ENCODE results near the gene PTPN5.

Gene PTPN5

DNA sequence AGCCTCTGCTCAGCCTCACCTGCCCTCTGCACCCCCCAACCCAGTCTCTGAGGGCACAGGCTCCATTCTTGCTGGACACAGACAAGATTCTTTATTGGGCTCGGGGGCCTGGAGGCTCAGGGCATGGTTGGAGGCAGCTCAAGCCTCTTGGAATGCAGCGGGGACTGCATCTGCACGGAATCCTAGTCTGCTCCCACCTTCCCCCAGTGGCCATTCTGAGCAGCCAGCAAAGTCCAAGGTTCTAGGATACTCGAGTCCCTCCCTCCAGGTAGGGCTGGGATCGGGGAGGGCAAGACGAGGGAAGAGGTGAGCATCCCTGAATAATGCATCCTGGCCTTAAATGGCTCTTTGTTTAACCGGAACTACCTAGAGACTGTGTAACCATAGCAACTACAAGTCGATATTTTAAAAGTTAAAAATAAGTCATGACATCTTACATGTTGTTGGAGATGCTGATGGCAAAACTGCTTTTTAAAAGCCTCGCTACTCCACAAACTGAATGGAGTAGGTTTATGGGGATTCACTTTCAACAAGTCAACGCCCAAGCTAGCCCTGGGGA is 54.9 kb downstream of the PTPN5 start:
- DNase-seq (ENCODE audit: low read depth in 1 of 2, low spot score in 1 of 2), result no peak
- no peaks in the 10 kb centered on the region for H3K27me3 ChIP-seq (ENCODE audit: insufficient read depth, poor library complexity, severe bottlenecking)
- no peak overlapping the region for H3K27ac ChIP-seq (replicated peaks)
- TF ChIP-seq SPI1 (IDR thresholded peaks at IDR 0.05; ENCODE audit: borderline replicate concordance, low read depth) (no peak), GABPA (IDR thresholded peaks at IDR 0.05; ENCODE audit: low read depth) (no peak), POLR2AphosphoS5 (IDR thresholded peaks at IDR 0.05; ENCODE audit: low read depth) (no peak)
- TF ChIP-seq, protein P1, sequence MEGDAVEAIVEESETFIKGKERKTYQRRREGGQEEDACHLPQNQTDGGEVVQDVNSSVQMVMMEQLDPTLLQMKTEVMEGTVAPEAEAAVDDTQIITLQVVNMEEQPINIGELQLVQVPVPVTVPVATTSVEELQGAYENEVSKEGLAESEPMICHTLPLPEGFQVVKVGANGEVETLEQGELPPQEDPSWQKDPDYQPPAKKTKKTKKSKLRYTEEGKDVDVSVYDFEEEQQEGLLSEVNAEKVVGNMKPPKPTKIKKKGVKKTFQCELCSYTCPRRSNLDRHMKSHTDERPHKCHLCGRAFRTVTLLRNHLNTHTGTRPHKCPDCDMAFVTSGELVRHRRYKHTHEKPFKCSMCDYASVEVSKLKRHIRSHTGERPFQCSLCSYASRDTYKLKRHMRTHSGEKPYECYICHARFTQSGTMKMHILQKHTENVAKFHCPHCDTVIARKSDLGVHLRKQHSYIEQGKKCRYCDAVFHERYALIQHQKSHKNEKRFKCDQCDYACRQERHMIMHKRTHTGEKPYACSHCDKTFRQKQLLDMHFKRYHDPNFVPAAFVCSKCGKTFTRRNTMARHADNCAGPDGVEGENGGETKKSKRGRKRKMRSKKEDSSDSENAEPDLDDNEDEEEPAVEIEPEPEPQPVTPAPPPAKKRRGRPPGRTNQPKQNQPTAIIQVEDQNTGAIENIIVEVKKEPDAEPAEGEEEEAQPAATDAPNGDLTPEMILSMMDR (IDR thresholded peaks at IDR 0.05; ENCODE audit: insufficient read depth, low read length), result no peak
- TF ChIP-seq, protein P2, sequence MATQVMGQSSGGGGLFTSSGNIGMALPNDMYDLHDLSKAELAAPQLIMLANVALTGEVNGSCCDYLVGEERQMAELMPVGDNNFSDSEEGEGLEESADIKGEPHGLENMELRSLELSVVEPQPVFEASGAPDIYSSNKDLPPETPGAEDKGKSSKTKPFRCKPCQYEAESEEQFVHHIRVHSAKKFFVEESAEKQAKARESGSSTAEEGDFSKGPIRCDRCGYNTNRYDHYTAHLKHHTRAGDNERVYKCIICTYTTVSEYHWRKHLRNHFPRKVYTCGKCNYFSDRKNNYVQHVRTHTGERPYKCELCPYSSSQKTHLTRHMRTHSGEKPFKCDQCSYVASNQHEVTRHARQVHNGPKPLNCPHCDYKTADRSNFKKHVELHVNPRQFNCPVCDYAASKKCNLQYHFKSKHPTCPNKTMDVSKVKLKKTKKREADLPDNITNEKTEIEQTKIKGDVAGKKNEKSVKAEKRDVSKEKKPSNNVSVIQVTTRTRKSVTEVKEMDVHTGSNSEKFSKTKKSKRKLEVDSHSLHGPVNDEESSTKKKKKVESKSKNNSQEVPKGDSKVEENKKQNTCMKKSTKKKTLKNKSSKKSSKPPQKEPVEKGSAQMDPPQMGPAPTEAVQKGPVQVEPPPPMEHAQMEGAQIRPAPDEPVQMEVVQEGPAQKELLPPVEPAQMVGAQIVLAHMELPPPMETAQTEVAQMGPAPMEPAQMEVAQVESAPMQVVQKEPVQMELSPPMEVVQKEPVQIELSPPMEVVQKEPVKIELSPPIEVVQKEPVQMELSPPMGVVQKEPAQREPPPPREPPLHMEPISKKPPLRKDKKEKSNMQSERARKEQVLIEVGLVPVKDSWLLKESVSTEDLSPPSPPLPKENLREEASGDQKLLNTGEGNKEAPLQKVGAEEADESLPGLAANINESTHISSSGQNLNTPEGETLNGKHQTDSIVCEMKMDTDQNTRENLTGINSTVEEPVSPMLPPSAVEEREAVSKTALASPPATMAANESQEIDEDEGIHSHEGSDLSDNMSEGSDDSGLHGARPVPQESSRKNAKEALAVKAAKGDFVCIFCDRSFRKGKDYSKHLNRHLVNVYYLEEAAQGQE (IDR thresholded peaks at IDR 0.05; ENCODE audit: insufficient replicate concordance, low read depth), result no peak
- H3K4me3 ChIP-seq (replicated peaks; ENCODE audit: insufficient read depth, low read length), result no peak overlapping the region

DNA sequence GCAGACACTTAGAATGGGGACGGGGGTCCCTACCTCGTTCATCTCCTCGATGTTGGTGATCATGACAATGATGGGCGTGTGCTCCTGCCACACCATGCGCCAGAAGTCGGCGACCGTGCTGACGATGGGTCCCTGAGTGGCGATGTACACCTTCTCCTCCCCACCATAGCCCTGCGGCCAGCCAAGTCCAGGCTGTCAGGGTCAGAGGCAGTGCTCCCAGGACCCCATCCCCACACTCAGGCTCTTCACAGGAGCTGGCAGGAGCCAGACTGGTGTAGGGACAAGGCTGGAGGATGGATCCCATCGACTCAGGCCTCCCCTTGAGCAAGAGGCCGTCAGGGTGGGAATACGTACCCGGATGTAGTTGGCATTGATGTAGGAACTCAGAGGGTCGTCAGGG is 58.4 kb downstream of the PTPN5 start:
- H3K4me3 ChIP-seq (replicated peaks; ENCODE audit: insufficient read depth, low read length), result no peak overlapping the region
- no peaks in the 10 kb centered on the region for H3K27me3 ChIP-seq (ENCODE audit: insufficient read depth, poor library complexity, severe bottlenecking)
- TF ChIP-seq, protein P2 (IDR thresholded peaks at IDR 0.05; ENCODE audit: insufficient replicate concordance, low read depth), result no peak
- TF ChIP-seq, protein P1 (IDR thresholded peaks at IDR 0.05; ENCODE audit: insufficient read depth, low read length), result no peak
- TF ChIP-seq GABPA (IDR thresholded peaks at IDR 0.05; ENCODE audit: low read depth), result no peak
- TF ChIP-seq POLR2AphosphoS5 (IDR thresholded peaks at IDR 0.05; ENCODE audit: low read depth), result no peak
- no peak for TF ChIP-seq SPI1 (IDR thresholded peaks at IDR 0.05; ENCODE audit: borderline replicate concordance, low read depth)
- H3K27ac ChIP-seq (replicated peaks), result no peak overlapping the region
- no peak for DNase-seq (ENCODE audit: low read depth in 1 of 2, low spot score in 1 of 2)

DNA sequence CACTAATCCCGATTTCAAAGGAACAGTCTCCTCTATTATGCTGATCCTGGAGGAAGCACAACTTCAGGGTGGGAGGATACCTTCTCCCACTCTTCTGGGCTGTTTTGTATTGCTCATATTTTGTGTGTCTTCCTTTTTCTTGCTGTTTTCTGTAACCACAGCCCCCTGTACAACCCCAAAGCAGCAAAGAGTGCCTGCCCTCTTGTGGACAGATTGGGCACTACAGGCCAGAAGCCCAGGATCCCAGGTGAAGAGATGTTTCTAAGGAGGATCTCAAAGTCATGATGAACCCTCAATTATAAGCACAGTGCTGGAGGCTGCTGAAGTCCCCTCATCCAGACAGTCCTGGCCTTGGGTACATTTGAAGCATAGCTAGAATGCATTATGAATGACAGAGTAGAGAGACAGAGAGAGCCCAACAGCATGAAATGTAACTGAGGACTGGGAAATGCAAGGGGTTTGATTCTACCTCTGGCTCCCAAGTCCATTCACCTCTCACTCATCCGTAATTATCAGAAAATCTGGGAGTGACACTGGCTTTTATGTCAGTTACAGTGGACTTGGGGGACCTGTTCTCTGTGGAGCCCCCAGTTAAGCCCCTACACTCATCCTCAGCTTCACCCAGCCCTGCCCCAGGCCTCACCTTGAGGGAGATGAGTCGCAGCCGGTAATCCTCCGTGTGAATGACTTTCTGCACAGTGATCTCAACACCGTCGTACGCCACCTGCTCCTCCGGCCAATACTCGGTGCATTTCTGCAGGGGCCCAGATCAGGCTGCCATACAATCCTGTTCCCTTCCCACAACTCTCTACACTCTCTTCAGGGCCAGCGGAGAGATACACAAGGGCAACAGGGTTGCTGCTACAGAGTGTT is 59.4 kb downstream of the PTPN5 start:
- Histone ChIP-seq H3K4me3 (replicated peaks; ENCODE audit: insufficient read depth, low read length) (no peak overlapping the region), H3K27me3 (ENCODE audit: insufficient read depth, poor library complexity, severe bottlenecking) (peaks cover 2% of the 10 kb centered on the region), H3K27ac (replicated peaks) (no peak overlapping the region)
- TF ChIP-seq, protein P2 (IDR thresholded peaks at IDR 0.05; ENCODE audit: insufficient replicate concordance, low read depth), result no peak
- TF ChIP-seq, protein P1 (IDR thresholded peaks at IDR 0.05; ENCODE audit: insufficient read depth, low read length), result peak; percentile 98
- peak in 1 of 2 experiments; percentile 40 for DNase-seq (ENCODE audit: low read depth in 1 of 2, low spot score in 1 of 2)

All from HL-60 (cell line).